Calu3 (cell line): ENCODE data around the gene HABP4. TPM values are rescaled to one million over a fixed set of nuclear protein-coding genes. Genes with fewer than 3 reads are reported as not detected.

Source experiments
- BruUV-seq: library from RNA; stranded (reverse); fragments of 400-500 nt; replicated peaks from 2 replicates; lab custom pipeline; 2021; lab: Mats Ljungman, UMichigan
- CTCF ChIA-PET: fragments of 300-600 bp; sonication (Branson Sonifier 250); formaldehyde crosslinking; loops from one replicate; lab custom pipeline; 2022; ENCODE audit warnings: antibody characterized with exemption; lab: Charles Lee
- DNase-seq: peaks from one replicate; pipeline ENCODE4 v3.0.0; 2022
- H3K27ac Mint-ChIP-seq: one replicate; pipeline ENCODE4 v1.8.0; 2022; ENCODE audit warnings: mixed read lengths; ENCODE audit not compliant: unreplicated experiment
- H3K27me3 Mint-ChIP-seq: one replicate; pipeline ENCODE4 v1.8.0; 2022; ENCODE audit warnings: mixed read lengths; ENCODE audit not compliant: unreplicated experiment
- H3K36me3 Mint-ChIP-seq: one replicate; pipeline ENCODE4 v1.8.0; 2022; ENCODE audit warnings: mild to moderate bottlenecking, moderate library complexity, mixed read lengths; ENCODE audit not compliant: insufficient read depth, unreplicated experiment
- H3K4me1 Mint-ChIP-seq: one replicate; pipeline ENCODE4 v1.8.0; 2022; ENCODE audit warnings: mild to moderate bottlenecking, low read depth, mixed read lengths; ENCODE audit not compliant: unreplicated experiment
- H3K4me3 Mint-ChIP-seq: one replicate; pipeline ENCODE4 v1.8.0; 2022; ENCODE audit warnings: mild to moderate bottlenecking, low read depth, moderate library complexity, mixed read lengths; ENCODE audit not compliant: unreplicated experiment
- H3K9me3 Mint-ChIP-seq: one replicate; pipeline ENCODE4 v1.8.0; 2022; ENCODE audit warnings: low read depth, mixed read lengths; ENCODE audit not compliant: unreplicated experiment
- intact Hi-C: fragments of 100-400 bp; cut with micrococcal nuclease; formaldehyde crosslinking; loops from one replicate; pipeline ENCODE4 v1.10.0; 2022; ENCODE audit not compliant: unreplicated experiment
- total RNA-seq: library from RNA; stranded (reverse); gene quantifications from 2 replicates; pipeline ENCODE4 v1.2.3, GENCODE V29; 2022
- TF ChIP-seq, protein P1 (sequence below): fragments of 200-600 bp; IDR thresholded peaks from one replicate; pipeline ENCODE4 v1.8.0; 2022; ENCODE audit warnings: antibody characterized with exemption; ENCODE audit not compliant: unreplicated experiment

Gene HABP4
- total RNA-seq, 1 experiment from 2014 or later = 11.6 TPM

GRCh38 chr9:96429732-96430131, 20.2 kb upstream of the HABP4 start:
- no peaks in the 10 kb centered on the region for H3K4me1 Mint-ChIP-seq
- intact Hi-C loops = no loop called here
- BruUV-seq = no TSS peak
- H3K27me3 Mint-ChIP-seq = no peaks in the 10 kb centered on the region
- TF ChIP-seq, protein P1, sequence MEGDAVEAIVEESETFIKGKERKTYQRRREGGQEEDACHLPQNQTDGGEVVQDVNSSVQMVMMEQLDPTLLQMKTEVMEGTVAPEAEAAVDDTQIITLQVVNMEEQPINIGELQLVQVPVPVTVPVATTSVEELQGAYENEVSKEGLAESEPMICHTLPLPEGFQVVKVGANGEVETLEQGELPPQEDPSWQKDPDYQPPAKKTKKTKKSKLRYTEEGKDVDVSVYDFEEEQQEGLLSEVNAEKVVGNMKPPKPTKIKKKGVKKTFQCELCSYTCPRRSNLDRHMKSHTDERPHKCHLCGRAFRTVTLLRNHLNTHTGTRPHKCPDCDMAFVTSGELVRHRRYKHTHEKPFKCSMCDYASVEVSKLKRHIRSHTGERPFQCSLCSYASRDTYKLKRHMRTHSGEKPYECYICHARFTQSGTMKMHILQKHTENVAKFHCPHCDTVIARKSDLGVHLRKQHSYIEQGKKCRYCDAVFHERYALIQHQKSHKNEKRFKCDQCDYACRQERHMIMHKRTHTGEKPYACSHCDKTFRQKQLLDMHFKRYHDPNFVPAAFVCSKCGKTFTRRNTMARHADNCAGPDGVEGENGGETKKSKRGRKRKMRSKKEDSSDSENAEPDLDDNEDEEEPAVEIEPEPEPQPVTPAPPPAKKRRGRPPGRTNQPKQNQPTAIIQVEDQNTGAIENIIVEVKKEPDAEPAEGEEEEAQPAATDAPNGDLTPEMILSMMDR = no peak
- no peaks in the 10 kb centered on the region for H3K9me3 Mint-ChIP-seq
- no peaks in the 10 kb centered on the region for H3K36me3 Mint-ChIP-seq
- no peak overlapping the region for H3K27ac Mint-ChIP-seq
- no peak overlapping the region for H3K4me3 Mint-ChIP-seq
- CTCF ChIA-PET = interaction anchor here (0.7 kb wide), 1 partner anchor 23 kb away, joined by 6 read pairs; no protein-coding TSS in a partner anchor
- DNase-seq = no peak

GRCh38 chr9:96430377-96430776, 19.6 kb upstream of the HABP4 start:
- CTCF ChIA-PET = no interaction called here
- BruUV-seq = no TSS peak
- intact Hi-C loops = no loop called here
- Mint-ChIP-seq H3K9me3 (no peaks in the 10 kb centered on the region), H3K4me1 (no peaks in the 10 kb centered on the region), H3K27ac (no peak overlapping the region), H3K36me3 (no peaks in the 10 kb centered on the region), H3K4me3 (no peak overlapping the region), H3K27me3 (no peaks in the 10 kb centered on the region)
- DNase-seq = no peak
- TF ChIP-seq, protein P1 = no peak

GRCh38 chr9:96435345-96435744, 14.6 kb upstream of the HABP4 start:
- H3K36me3 Mint-ChIP-seq = no peaks in the 10 kb centered on the region
- no peak overlapping the region for H3K4me3 Mint-ChIP-seq
- no peaks in the 10 kb centered on the region for H3K4me1 Mint-ChIP-seq
- TF ChIP-seq, protein P1 = no peak
- CTCF ChIA-PET = no interaction called here
- BruUV-seq = no TSS peak
- intact Hi-C loops = no loop called here
- DNase-seq = no peak
- no peak overlapping the region for H3K27ac Mint-ChIP-seq
- no peaks in the 10 kb centered on the region for H3K27me3 Mint-ChIP-seq
- no peaks in the 10 kb centered on the region for H3K9me3 Mint-ChIP-seq

DNA sequence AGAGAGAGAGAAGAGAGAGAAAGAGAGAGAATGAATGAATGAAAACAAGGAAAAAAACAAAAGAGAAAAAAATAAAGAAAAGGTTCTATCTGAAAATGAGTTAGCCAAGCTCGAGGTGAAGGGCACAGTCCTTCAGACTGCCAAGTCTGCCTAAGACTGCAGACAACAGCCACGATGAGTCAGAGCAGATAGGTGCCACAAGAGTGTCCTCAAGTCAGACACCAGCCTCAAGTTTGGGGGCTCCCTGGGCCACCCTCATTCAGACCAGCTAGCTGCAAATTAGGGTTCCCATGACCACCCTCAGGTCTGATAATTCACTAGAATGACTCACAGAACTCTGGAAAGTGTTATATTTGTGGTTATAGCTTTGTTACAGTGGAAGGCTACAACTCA, 13.9 kb upstream of the HABP4 start:
- no peak overlapping the region for H3K27ac Mint-ChIP-seq
- H3K27me3 Mint-ChIP-seq = no peaks in the 10 kb centered on the region

More for the DNA sequence above, 13.9 kb upstream of the HABP4 start:
- intact Hi-C loops = no loop called here
- TF ChIP-seq, protein P1 = no peak
- no peaks in the 10 kb centered on the region for H3K9me3 Mint-ChIP-seq
- no TSS peak for BruUV-seq
- no peak overlapping the region for H3K4me3 Mint-ChIP-seq
- CTCF ChIA-PET = no interaction called here
- no peaks in the 10 kb centered on the region for H3K4me1 Mint-ChIP-seq
- no peaks in the 10 kb centered on the region for H3K36me3 Mint-ChIP-seq
- no peak for DNase-seq
